ENCODE data around the gene OPN5. TPM values are rescaled to one million over a fixed set of nuclear protein-coding genes. Genes with fewer than 3 reads are reported as not detected.

The OPN5 gene, protein sequence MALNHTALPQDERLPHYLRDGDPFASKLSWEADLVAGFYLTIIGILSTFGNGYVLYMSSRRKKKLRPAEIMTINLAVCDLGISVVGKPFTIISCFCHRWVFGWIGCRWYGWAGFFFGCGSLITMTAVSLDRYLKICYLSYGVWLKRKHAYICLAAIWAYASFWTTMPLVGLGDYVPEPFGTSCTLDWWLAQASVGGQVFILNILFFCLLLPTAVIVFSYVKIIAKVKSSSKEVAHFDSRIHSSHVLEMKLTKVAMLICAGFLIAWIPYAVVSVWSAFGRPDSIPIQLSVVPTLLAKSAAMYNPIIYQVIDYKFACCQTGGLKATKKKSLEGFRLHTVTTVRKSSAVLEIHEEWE
- total RNA-seq (not detected), polyA plus RNA-seq (under 1 TPM in 1 of 3 donors, not detected in 2; 0.16 TPM)
- long read RNA-seq, donor 1, result 0 reads
- long read RNA-seq, donor 2, result 0 reads
- long read RNA-seq, donor 3, result 0 reads
- long read RNA-seq, donor 4, result 0 reads
- long read RNA-seq, donor 5, result 0 reads
- long read RNA-seq, donor 6, result 0 reads
- long read RNA-seq, donor 7, result 0 reads
- long read RNA-seq, donor 8, result 0 reads
- long read RNA-seq, donor 9, result 0 reads
- long read RNA-seq, donor 10, result 0 reads

DNA sequence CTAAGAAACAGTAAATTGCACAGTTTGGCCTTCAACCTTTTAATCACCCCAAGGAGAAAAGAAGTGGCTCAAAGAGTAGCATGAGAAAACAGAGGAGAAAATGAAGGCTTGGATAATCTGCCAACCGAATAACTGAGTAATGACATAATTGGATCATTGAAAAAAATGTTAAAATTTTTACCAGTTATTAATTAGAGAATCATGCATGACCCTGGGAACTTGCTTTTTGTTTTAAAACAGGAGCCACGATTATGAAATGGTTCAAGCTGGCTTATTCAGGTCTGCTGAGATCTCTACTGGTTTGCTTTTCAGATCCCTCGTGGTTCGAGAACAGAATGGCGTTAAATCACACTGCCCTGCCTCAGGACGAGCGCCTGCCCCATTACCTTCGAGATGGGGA is at the start of gene OPN5:
Gene OPN5, plus strand, starts transcription at position 301 of the 400 bp plus-strand sequence. Its CDS starts 35 bp downstream, at position 336.
- intact Hi-C loops (cut with DNase I), result loop anchor here in 1 of 2 donors (10.0 kb wide), 2 partner anchors 983 to 1623 kb away; no protein-coding TSS in a partner anchor
- Histone ChIP-seq H3K36me3 (replicated peaks in 1 of 2) (no peaks in the 10 kb centered on the region), H3K9me3 (replicated peaks in 1 of 3) (no peaks in the 10 kb centered on the region), H3K4me1 (replicated peaks in 1 of 2) (peaks cover 0 to 6% of the 10 kb centered on the region in 2 donors), H3K27me3 (no peaks in the 10 kb centered on the region), H3K27ac (no peak within 1 kb of the TSS), H3K4me3 (no peak within 1 kb of the TSS)
- 67 to 82% (median 77%) methylated on average over 8 of the region's 8 CpGs for WGBS, 4 donors
- no peak for DNase-seq
- TF ChIP-seq, protein P1, sequence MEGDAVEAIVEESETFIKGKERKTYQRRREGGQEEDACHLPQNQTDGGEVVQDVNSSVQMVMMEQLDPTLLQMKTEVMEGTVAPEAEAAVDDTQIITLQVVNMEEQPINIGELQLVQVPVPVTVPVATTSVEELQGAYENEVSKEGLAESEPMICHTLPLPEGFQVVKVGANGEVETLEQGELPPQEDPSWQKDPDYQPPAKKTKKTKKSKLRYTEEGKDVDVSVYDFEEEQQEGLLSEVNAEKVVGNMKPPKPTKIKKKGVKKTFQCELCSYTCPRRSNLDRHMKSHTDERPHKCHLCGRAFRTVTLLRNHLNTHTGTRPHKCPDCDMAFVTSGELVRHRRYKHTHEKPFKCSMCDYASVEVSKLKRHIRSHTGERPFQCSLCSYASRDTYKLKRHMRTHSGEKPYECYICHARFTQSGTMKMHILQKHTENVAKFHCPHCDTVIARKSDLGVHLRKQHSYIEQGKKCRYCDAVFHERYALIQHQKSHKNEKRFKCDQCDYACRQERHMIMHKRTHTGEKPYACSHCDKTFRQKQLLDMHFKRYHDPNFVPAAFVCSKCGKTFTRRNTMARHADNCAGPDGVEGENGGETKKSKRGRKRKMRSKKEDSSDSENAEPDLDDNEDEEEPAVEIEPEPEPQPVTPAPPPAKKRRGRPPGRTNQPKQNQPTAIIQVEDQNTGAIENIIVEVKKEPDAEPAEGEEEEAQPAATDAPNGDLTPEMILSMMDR (IDR thresholded peaks at IDR 0.05), result no peak
- no peak for TF ChIP-seq POLR2A (IDR thresholded peaks at IDR 0.05)

DNA sequence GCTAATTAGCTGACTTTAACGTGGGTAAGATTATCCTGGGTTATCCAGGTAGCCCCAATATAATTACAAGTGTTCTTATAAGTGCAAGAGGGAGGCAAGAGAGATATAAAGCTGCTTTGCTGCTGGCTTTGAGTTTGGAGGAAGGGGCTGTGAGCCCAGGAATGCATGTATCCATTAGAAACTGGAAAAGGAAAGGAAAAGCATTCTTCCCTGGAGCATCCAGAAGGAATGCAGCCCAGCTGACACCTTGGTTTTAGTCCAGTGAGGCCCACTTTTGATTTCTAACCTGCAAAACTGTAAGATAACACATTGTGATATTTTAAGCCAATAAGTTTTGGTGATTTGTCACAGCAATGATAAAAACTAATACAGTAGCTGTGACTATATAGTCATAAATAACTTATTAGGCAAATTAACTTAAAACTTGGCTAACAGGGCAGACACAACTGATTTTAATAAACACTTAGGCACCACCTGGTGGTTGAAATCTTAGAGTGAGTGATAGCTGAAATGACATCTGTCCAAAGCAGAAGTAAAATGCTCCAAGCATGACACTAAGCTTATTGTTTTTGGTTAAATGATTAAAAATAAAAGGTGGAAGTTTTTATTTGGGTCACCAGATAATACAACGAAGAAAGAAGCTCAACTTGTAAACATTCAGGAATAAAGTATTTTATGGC is 47.8 kb upstream of the OPN5 start:
- 33 to 42% (median 34%) methylated on average over 2 of the region's 2 CpGs for WGBS, 4 donors
- Histone ChIP-seq H3K36me3 (replicated peaks in 1 of 2) (no peaks in the 10 kb centered on the region), H3K4me3 (no peak overlapping the region), H3K27me3 (no peaks in the 10 kb centered on the region), H3K27ac (no peak overlapping the region), H3K9me3 (replicated peaks in 1 of 3) (no peaks in the 10 kb centered on the region), H3K4me1 (replicated peaks in 1 of 2) (no peaks in the 10 kb centered on the region)
- peak in 1 of 7 donors; percentile 4 for DNase-seq
- TF ChIP-seq POLR2A (IDR thresholded peaks at IDR 0.05), result no peak
- TF ChIP-seq, protein P1 (IDR thresholded peaks at IDR 0.05), result peak in 5 of 6 experiments; percentile 28 to 53 (median 46)
- intact Hi-C loops (cut with DNase I), result no loop called here

DNA sequence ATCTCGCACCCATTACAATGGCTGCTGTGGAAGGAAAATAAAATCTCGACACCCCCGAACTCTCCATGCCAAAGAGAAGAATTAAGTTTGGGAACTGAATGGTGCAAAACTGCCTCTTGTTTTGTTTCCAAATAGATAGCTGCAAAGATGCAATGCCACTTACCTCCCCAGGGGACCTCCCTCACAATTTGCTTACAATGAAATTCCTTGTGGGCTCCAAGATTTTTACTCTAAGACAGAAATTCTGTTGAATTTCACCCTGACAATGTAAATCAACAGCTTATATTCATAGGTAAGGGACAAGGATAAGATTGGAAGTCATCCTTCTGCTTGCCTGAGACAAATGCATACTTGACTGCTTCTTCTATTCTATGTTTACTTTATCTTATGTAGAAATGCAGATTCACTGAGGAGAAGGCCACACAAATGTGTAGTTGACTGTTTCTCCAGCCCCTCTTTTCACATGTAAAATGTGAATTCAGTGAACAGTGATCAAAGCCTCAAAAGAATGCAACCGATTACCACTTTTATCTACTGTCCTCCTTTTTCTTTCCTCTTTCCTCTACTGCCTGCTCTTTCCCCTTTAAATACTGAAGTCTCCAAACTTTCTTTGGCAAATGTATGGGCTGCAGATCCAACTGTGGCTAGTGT is 46.9 kb upstream of the OPN5 start:
- no peak overlapping the region for H3K4me3 ChIP-seq
- DNase-seq, result no peak
- no peak for TF ChIP-seq POLR2A (IDR thresholded peaks at IDR 0.05)
- TF ChIP-seq, protein P1 (IDR thresholded peaks at IDR 0.05), result no peak
- H3K36me3 ChIP-seq (replicated peaks in 1 of 2), result no peaks in the 10 kb centered on the region
- no peak overlapping the region for H3K27ac ChIP-seq
- H3K27me3 ChIP-seq, result no peaks in the 10 kb centered on the region
- H3K9me3 ChIP-seq (replicated peaks in 1 of 3), result no peaks in the 10 kb centered on the region
- 48 to 61% (median 58%) methylated on average over 4 of the region's 4 CpGs for WGBS, 4 donors
- H3K4me1 ChIP-seq (replicated peaks in 1 of 2), result no peaks in the 10 kb centered on the region
- intact Hi-C loops (cut with DNase I), result no loop called here

All from adrenal gland (tissue), 19 donors.